CD4-positive, alpha-beta T cell treated with Interleukin-6 for 4 hours (primary cell): Measurements from ENCODE around the gene ERVK3-1.
"Not testable (repeated sequence)": the region's sequence is repeated elsewhere in the genome, so short reads cannot be mapped to it uniquely, and the experiment has no call there.

Experiments
- DNase-seq: peaks from one replicate; pipeline ENCODE4 v3.0.0-alpha.2; 2020; ENCODE audit warnings: mixed read lengths

ERVK3-1 gene

GRCh38 chr19:58346961-58347929 lies 42.1 kb downstream of the ERVK3-1 start:
- peak; percentile 76 for DNase-seq

GRCh38 chr19:58348080-58348479 lies 42.9 kb downstream of the ERVK3-1 start:
- not testable (repeated sequence) for DNase-seq

- DNase-seq = no peak
Observed at GRCh38 chr19:58349590-58349989, 44.4 kb downstream of the ERVK3-1 start.

- no peak for DNase-seq
Observed at GRCh38 chr19:58350001-58350861, 45.1 kb downstream of the ERVK3-1 start.

- no peak for DNase-seq
Observed at GRCh38 chr19:58350871-58351557, 45.8 kb downstream of the ERVK3-1 start.

GRCh38 chr19:58351558-58351878 lies 46.3 kb downstream of the ERVK3-1 start:
- no peak for DNase-seq

- DNase-seq = no peak
Observed at GRCh38 chr19:58351990-58352755, 47.0 kb downstream of the ERVK3-1 start.

- no peak for DNase-seq
Observed at GRCh38 chr19:58352760-58353671, 47.8 kb downstream of the ERVK3-1 start, which contains the start of gene A1BG. TSS of gene A1BG (minus strand) at chr19:58353492. CDS start at chr19:58353437, 55 bp downstream.

GRCh38 chr19:58353717-58354477 lies 48.7 kb downstream of the ERVK3-1 start:
- no peak for DNase-seq

GRCh38 chr19:58354478-58355030 lies 49.4 kb downstream of the ERVK3-1 start:
- no peak for DNase-seq

GRCh38 chr19:58355215-58355796 lies 50.1 kb downstream of the ERVK3-1 start:
- DNase-seq = no peak

- DNase-seq = peak; percentile 47
Observed at GRCh38 chr19:58355908-58356765, 51.0 kb downstream of the ERVK3-1 start.

- DNase-seq = no peak
Observed at GRCh38 chr19:58356766-58357480, 51.7 kb downstream of the ERVK3-1 start.

- no peak for DNase-seq
Observed at GRCh38 chr19:58357481-58358145, 52.4 kb downstream of the ERVK3-1 start.

- peak; percentile 21 for DNase-seq
Observed at GRCh38 chr19:58361900-58362271, 56.7 kb downstream of the ERVK3-1 start.

GRCh38 chr19:58362272-58362994 lies 57.3 kb downstream of the ERVK3-1 start, which contains the start of gene ZNF497:
TSS of gene ZNF497 (minus strand) at chr19:58362751. CDS start at chr19:58357635, 5,116 bp downstream.
- peak; percentile 99 for DNase-seq
